ENCODE measurements around the gene HSD11B2.

HSD11B2 gene

DNA sequence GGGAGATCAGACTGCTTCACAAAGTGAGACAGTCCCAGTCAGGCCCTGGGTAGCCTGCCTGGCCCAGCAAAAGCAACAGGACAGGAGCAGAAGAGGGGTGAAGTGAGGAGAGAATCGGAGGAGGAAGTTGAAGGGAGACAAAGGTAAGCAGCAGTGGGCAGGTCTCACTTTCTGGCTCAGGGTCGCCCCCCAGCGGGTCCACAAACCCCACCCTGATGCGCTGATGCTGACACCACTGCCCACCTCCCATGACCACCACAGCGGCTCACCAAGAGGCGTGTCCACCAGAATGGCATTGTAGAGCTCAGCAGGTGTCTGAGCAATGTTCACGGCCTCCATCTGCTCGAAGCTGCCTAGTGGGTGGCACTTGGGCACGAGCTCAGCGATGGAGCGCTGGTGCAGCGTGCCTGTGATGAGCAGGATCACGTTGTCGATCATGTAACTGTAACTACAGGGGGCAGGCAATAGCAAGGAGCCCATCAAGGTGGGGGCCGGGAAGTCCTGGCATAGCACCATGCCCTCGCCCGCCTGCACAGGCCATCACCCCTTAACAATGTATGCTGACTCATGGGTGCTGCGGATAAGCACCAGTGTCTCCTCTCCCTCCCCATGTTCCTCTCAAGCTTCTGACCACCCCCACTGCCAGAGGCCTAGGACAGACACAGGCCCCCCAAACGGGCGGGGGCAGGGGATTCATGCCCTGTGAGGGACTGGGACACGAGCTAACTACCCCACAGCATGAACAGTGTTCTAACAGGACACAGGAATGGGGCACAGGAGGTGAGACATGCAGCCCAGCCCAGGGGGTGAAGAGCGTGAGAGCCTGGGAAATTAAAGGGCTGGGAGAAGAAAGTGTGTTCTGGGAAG is 13.6 kb downstream of the HSD11B2 start:
- ChIA-PET POLR2A (interaction anchor here (1.6 kb wide), 1 partner anchor 14 kb away, joined by 3 read pairs; the partner anchor contains the start of gene HSD11B2), CTCF (interaction anchor here (0.6 to 1.7 kb wide), 6 partner anchors 9 to 223 kb away, joined by 3 to 12 read pairs (median 4); no protein-coding TSS in a partner anchor)
- Histone ChIP-seq H3K36me3 (ENCODE audit: control insufficient read depth in 2 of 2, insufficient read depth in 1 of 2, low read length in 2 of 2) (peaks cover 0 to 77% of the 10 kb centered on the region in 2 experiments; a peak in 1 of 3 replicates), H3K4me3 (ENCODE audit: low read depth, low read length) (no peak overlapping the region), H3K9me3 (ENCODE audit: control insufficient read depth, insufficient read depth, low read depth, low read length) (no peaks in the 10 kb centered on the region), H3K4me1 (ENCODE audit: control insufficient read depth, insufficient read depth, low read length) (no peaks in the 10 kb centered on the region), H3K27ac (ENCODE audit: extremely low read depth, low read depth, low read length) (no peak overlapping the region)
- TF ChIP-seq ZNF292 (tag by site-specific recombination; IDR thresholded peaks at IDR 0.05; ENCODE audit: borderline replicate concordance, low read depth) = no peak
- TF ChIP-seq, protein P1, sequence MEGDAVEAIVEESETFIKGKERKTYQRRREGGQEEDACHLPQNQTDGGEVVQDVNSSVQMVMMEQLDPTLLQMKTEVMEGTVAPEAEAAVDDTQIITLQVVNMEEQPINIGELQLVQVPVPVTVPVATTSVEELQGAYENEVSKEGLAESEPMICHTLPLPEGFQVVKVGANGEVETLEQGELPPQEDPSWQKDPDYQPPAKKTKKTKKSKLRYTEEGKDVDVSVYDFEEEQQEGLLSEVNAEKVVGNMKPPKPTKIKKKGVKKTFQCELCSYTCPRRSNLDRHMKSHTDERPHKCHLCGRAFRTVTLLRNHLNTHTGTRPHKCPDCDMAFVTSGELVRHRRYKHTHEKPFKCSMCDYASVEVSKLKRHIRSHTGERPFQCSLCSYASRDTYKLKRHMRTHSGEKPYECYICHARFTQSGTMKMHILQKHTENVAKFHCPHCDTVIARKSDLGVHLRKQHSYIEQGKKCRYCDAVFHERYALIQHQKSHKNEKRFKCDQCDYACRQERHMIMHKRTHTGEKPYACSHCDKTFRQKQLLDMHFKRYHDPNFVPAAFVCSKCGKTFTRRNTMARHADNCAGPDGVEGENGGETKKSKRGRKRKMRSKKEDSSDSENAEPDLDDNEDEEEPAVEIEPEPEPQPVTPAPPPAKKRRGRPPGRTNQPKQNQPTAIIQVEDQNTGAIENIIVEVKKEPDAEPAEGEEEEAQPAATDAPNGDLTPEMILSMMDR (tag by site-specific recombination; IDR thresholded peaks at IDR 0.05) = no peak
- TF ChIP-seq SALL2 (tag by site-specific recombination; IDR thresholded peaks at IDR 0.05; ENCODE audit: borderline replicate concordance) = no peak
- TF ChIP-seq ZNF366 (tag by site-specific recombination; conservative IDR thresholded peaks at IDR 0.05) = no peak
- TF ChIP-seq ZNF768 (tag by site-specific recombination; IDR thresholded peaks at IDR 0.05) = no peak
- TF ChIP-seq IKZF3 (tag by site-specific recombination; IDR thresholded peaks at IDR 0.05) = no peak
- no peak for TF ChIP-seq ZNF335 (tag by site-specific recombination; conservative IDR thresholded peaks at IDR 0.05)
- no peak for TF ChIP-seq ZSCAN30 (tag by site-specific recombination; IDR thresholded peaks at IDR 0.05)
- no peak for TF ChIP-seq ZNF548 (tag by site-specific recombination; IDR thresholded peaks at IDR 0.05)
- no peak for TF ChIP-seq ZFP41 (tag by site-specific recombination; IDR thresholded peaks at IDR 0.05; ENCODE audit: borderline replicate concordance)
- TF ChIP-seq REPIN1 (tag by site-specific recombination; IDR thresholded peaks at IDR 0.05; ENCODE audit: low read depth) = no peak
- no peak for TF ChIP-seq ZNF2 (tag by site-specific recombination; IDR thresholded peaks at IDR 0.05)
- TF ChIP-seq, protein P2, sequence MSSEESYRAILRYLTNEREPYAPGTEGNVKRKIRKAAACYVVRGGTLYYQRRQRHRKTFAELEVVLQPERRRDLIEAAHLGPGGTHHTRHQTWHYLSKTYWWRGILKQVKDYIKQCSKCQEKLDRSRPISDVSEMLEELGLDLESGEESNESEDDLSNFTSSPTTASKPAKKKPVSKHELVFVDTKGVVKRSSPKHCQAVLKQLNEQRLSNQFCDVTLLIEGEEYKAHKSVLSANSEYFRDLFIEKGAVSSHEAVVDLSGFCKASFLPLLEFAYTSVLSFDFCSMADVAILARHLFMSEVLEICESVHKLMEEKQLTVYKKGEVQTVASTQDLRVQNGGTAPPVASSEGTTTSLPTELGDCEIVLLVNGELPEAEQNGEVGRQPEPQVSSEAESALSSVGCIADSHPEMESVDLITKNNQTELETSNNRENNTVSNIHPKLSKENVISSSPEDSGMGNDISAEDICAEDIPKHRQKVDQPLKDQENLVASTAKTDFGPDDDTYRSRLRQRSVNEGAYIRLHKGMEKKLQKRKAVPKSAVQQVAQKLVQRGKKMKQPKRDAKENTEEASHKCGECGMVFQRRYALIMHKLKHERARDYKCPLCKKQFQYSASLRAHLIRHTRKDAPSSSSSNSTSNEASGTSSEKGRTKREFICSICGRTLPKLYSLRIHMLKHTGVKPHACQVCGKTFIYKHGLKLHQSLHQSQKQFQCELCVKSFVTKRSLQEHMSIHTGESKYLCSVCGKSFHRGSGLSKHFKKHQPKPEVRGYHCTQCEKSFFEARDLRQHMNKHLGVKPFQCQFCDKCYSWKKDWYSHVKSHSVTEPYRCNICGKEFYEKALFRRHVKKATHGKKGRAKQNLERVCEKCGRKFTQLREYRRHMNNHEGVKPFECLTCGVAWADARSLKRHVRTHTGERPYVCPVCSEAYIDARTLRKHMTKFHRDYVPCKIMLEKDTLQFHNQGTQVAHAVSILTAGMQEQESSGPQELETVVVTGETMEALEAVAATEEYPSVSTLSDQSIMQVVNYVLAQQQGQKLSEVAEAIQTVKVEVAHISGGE (tag by site-specific recombination; conservative IDR thresholded peaks at IDR 0.05; ENCODE audit: low read depth) = no peak
- no peak for TF ChIP-seq ZNF629 (tag by site-specific recombination; IDR thresholded peaks at IDR 0.05)
- no peak for TF ChIP-seq MYNN (tag by site-specific recombination; IDR thresholded peaks at IDR 0.05; ENCODE audit: borderline replicate concordance)
- no peak for TF ChIP-seq ZFP69B (tag by site-specific recombination; IDR thresholded peaks at IDR 0.05)
- TF ChIP-seq ZBTB20 (tag by site-specific recombination; IDR thresholded peaks at IDR 0.05) = no peak
- no peak for TF ChIP-seq ZNF214 (tag by site-specific recombination; IDR thresholded peaks at IDR 0.05; ENCODE audit: borderline replicate concordance)
- TF ChIP-seq ZNF449 (tag by site-specific recombination; IDR thresholded peaks at IDR 0.05) = no peak

Measured in HEK293 (cell line).